Caco-2 (cell line): ENCODE results near the gene FOXP1. TPM values are rescaled to one million over a fixed set of nuclear protein-coding genes. Genes with fewer than 3 reads are reported as not detected.

Experiments used
- BruUV-seq: library from RNA; stranded (reverse); fragments of 400-500 nt; replicated peaks from 2 replicates; lab custom pipeline; 2021; lab: Mats Ljungman, UMichigan
- CTCF ChIA-PET: fragments of 300-600 bp; sonication (Branson Sonifier 250); formaldehyde crosslinking; loops from one replicate; lab custom pipeline; 2022; ENCODE audit warnings: antibody characterized with exemption; lab: Charles Lee
- POLR2A ChIA-PET: fragments of 300-600 bp; sonication (Branson Sonifier 250); formaldehyde crosslinking; loops from one replicate; lab custom pipeline; 2022; ENCODE audit warnings: antibody characterized with exemption; lab: Charles Lee
- DNase-seq, 2 experiments: peaks; one replicate each; pipeline versions ENCODE4 v3.0.0 to v3.0.0-alpha.2; 2020 to 2022
- H3K27me3 ChIP-seq: replicated peaks from 2 replicates; pipeline ENCODE4 v1.6.0; 2011; ENCODE audit warnings: low read length; ENCODE audit not compliant: control insufficient read depth, insufficient read depth
- H3K36me3 ChIP-seq: 2 replicates; pipeline ENCODE4 v1.5.1; 2011; ENCODE audit warnings: low read length; ENCODE audit not compliant: control insufficient read depth, insufficient read depth
- H3K4me1 ChIP-seq: fragments of 250-450 bp; sonication (Bioruptor Pico); 2 replicates; pipeline ENCODE4 v1.5.1; 2020; ENCODE audit warnings: mild to moderate bottlenecking
- H3K4me3 ChIP-seq: 2 replicates; pipeline ENCODE4 v1.5.1; 2011; ENCODE audit warnings: low read depth, mild to moderate bottlenecking, control low read depth, low read length
- H3K9me3 ChIP-seq: fragments of 250-450 bp; sonication (Bioruptor Pico); 2 replicates; pipeline ENCODE4 v1.5.1; 2020; ENCODE audit warnings: mild to moderate bottlenecking, moderate library complexity
- H3K27ac Mint-ChIP-seq: one replicate; pipeline ENCODE4 v1.8.0; 2022; ENCODE audit warnings: mixed read lengths; ENCODE audit not compliant: unreplicated experiment
- H3K27me3 Mint-ChIP-seq: one replicate; pipeline ENCODE4 v1.8.0; 2022; ENCODE audit warnings: mixed read lengths; ENCODE audit not compliant: insufficient read depth, unreplicated experiment
- H3K36me3 Mint-ChIP-seq: one replicate; pipeline ENCODE4 v1.8.0; 2022; ENCODE audit warnings: mild to moderate bottlenecking, mixed read lengths; ENCODE audit not compliant: insufficient read depth, unreplicated experiment
- H3K4me1 Mint-ChIP-seq: one replicate; pipeline ENCODE4 v1.8.0; 2022; ENCODE audit warnings: low read depth, mixed read lengths; ENCODE audit not compliant: unreplicated experiment
- H3K4me3 Mint-ChIP-seq: one replicate; pipeline ENCODE4 v1.8.0; 2022; ENCODE audit warnings: mild to moderate bottlenecking, moderate library complexity, mixed read lengths; ENCODE audit not compliant: unreplicated experiment
- H3K9me3 Mint-ChIP-seq: one replicate; pipeline ENCODE4 v1.8.0; 2022; ENCODE audit warnings: mixed read lengths; ENCODE audit not compliant: unreplicated experiment
- intact Hi-C: fragments of 100-400 bp; cut with micrococcal nuclease; formaldehyde crosslinking; loops from one replicate; pipeline ENCODE4 v1.10.0; 2022; ENCODE audit not compliant: unreplicated experiment
- total RNA-seq: library from RNA; stranded (reverse); gene quantifications from 2 replicates; pipeline ENCODE4 v1.2.3, GENCODE V29; 2022
- TF ChIP-seq, protein P1 (sequence below), 2 experiments: fragments of 200-600 bp in 1 of 2; IDR thresholded peaks; 1 replicate in 1 of 2; 2 replicates in 1 of 2; pipeline versions ENCODE4 v1.5.1 to v1.8.0; 2011 to 2022; ENCODE audit warnings: antibody characterized with exemption in 1 of 2, control low read depth in 1 of 2, inconsistent platforms in 1 of 2, low read depth in 1 of 2, low read length in 1 of 2, mild to moderate bottlenecking in 1 of 2, moderate library complexity in 1 of 2; ENCODE audit not compliant: insufficient read depth in 1 of 2, severe bottlenecking in 1 of 2, unreplicated experiment in 1 of 2

Gene FOXP1
- total RNA-seq, 1 experiment from 2014 or later = 131 TPM

DNA sequence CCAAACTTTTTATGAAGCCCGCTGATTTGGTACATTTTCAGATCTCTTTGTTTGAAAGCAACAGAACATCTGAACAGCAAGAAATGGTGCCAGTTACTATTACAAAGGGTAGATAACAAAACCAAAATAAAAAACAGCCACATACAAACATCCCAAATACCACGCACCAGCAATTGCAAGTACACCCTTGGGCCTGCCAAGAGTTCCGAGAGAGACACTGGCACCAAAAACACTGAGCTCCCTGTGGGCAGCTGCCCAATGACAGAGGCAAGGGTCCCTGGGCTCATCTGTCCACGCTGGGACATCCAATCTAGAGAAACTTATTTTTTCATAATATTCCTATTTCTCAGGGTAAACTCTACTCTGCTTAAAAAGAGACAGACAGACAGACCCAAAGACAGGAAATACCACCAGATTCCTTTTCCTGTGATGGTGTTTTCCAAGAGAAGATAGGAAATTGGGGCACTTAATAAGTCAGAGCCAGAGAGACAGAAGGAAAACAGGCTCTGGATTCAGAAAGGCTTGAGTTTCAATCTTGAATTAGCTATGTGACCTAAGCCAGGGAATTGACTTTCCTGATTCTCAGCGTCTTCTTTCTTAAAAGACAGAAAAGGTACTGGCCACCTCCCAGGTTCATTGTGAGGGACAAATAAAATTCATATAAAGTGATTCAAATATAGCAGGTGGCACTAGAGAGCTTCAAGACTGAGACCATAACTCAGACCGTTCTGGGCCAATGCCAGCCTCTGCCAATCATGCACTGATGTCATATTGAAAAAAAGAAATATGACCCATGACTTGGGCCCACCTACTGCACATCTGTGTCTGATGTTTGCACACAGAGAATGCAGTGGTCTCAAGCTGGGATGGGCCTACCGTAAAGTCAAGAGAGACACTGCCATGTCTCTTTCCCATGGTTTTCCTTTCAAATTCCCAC is 61.3 kb downstream of the FOXP1 start:
- H3K4me3 Mint-ChIP-seq = no peak overlapping the region

DNA sequence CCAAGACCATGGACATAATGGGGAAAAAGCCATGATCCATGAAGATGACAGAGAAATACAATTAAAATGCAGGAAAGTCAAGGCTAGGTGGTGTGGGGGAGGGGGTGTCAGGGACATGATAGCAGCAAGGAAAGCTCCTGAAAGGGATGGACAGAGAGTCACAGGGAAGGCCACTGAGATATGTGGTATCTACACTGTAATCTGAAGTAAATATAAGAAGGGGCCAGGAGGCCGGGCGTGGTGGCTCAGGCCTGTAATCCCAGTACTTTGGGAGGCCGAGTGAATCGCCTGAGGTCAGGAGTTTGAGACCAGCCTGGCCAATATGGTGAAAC is 62.5 kb downstream of the FOXP1 start:
- no peaks in the 10 kb centered on the region for H3K27me3 Mint-ChIP-seq
- no TSS peak for BruUV-seq
- no peak overlapping the region for H3K27ac Mint-ChIP-seq
- Histone ChIP-seq H3K9me3 (no peaks in the 10 kb centered on the region), H3K4me3 (no peak overlapping the region), H3K27me3 (no peaks in the 10 kb centered on the region), H3K36me3 (no peaks in the 10 kb centered on the region), H3K4me1 (peaks cover 26% of the 10 kb centered on the region)
- H3K4me1 Mint-ChIP-seq = peaks cover 22% of the 10 kb centered on the region
- ChIA-PET CTCF (no interaction called here), POLR2A (no interaction called here)
- no peak overlapping the region for H3K4me3 Mint-ChIP-seq
- TF ChIP-seq, protein P1, sequence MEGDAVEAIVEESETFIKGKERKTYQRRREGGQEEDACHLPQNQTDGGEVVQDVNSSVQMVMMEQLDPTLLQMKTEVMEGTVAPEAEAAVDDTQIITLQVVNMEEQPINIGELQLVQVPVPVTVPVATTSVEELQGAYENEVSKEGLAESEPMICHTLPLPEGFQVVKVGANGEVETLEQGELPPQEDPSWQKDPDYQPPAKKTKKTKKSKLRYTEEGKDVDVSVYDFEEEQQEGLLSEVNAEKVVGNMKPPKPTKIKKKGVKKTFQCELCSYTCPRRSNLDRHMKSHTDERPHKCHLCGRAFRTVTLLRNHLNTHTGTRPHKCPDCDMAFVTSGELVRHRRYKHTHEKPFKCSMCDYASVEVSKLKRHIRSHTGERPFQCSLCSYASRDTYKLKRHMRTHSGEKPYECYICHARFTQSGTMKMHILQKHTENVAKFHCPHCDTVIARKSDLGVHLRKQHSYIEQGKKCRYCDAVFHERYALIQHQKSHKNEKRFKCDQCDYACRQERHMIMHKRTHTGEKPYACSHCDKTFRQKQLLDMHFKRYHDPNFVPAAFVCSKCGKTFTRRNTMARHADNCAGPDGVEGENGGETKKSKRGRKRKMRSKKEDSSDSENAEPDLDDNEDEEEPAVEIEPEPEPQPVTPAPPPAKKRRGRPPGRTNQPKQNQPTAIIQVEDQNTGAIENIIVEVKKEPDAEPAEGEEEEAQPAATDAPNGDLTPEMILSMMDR (IDR thresholded peaks at IDR 0.05; ENCODE audit: insufficient read depth in 1 of 2, low read depth in 1 of 2, low read length in 1 of 2, severe bottlenecking in 1 of 2, unreplicated experiment in 1 of 2) = no peak
- H3K36me3 Mint-ChIP-seq = no peaks in the 10 kb centered on the region
- no peaks in the 10 kb centered on the region for H3K9me3 Mint-ChIP-seq
- DNase-seq = no peak
- intact Hi-C loops = no loop called here

More for the DNA sequence above, 61.3 kb downstream of the FOXP1 start:
- intact Hi-C loops = no loop called here
- H3K27me3 ChIP-seq = no peaks in the 10 kb centered on the region
- H3K4me3 ChIP-seq = no peak overlapping the region
- peaks cover 22% of the 10 kb centered on the region for H3K4me1 Mint-ChIP-seq
- H3K4me1 ChIP-seq = peaks cover 22% of the 10 kb centered on the region
- TF ChIP-seq, protein P1 (IDR thresholded peaks at IDR 0.05; ENCODE audit: insufficient read depth in 1 of 2, low read depth in 1 of 2, low read length in 1 of 2, severe bottlenecking in 1 of 2, unreplicated experiment in 1 of 2) = no peak
- no peaks in the 10 kb centered on the region for H3K36me3 ChIP-seq
- no peaks in the 10 kb centered on the region for H3K9me3 ChIP-seq
- no peaks in the 10 kb centered on the region for H3K27me3 Mint-ChIP-seq
- H3K9me3 Mint-ChIP-seq = no peaks in the 10 kb centered on the region
- no peaks in the 10 kb centered on the region for H3K36me3 Mint-ChIP-seq
- ChIA-PET CTCF (interaction anchor here (0.6 kb wide), 1 partner anchor 60 kb away, joined by 5 read pairs; no protein-coding TSS in a partner anchor), POLR2A (no interaction called here)
- no TSS peak for BruUV-seq
- no peak overlapping the region for H3K27ac Mint-ChIP-seq
- DNase-seq = no peak

DNA sequence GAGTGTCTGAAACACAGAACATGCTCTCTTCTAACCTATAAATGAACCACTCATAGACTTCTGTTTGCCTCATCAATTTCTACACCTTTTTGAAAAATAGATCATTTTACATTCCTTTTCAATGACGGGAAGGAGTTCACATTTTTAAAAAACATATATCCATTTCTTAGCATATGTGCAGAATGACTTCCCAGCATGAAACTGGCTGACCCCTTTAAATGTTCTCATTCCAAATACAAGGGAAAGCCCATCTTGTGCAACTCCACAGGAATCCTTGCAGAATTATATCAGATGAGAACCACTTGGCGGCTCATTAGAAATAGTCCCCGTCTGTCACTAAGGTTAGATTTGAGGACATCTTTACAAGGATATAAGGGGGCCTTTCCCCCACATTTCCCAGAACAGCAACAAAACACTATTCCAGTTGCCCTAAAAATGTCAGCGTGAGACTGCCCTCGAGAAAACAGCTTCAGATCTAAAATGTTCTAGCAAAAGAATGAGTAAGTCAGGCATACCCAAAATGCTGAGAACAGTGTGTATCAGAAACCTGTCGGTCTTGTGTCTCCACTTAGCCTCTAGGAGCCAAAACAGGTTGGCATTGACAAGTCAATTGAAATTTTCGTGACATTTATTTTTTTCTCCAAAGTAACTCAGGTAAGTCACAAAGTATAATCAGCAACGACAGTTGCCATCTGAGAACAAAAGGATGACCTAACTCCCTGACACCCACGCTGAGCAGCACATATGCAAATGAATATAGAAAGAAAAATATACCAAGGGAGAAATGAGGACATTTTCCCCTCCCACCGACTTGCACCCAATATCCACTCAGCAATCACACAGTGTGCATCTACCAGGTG is 63.1 kb downstream of the FOXP1 start:
- H3K27ac Mint-ChIP-seq = no peak overlapping the region

More for the DNA sequence above, 63.1 kb downstream of the FOXP1 start:
- Histone ChIP-seq H3K27me3 (no peaks in the 10 kb centered on the region), H3K36me3 (no peaks in the 10 kb centered on the region), H3K4me1 (peaks cover 32% of the 10 kb centered on the region), H3K4me3 (no peak overlapping the region), H3K9me3 (no peaks in the 10 kb centered on the region)
- no peak overlapping the region for H3K4me3 Mint-ChIP-seq
- intact Hi-C loops = no loop called here
- CTCF ChIA-PET = no interaction called here
- H3K36me3 Mint-ChIP-seq = no peaks in the 10 kb centered on the region
- POLR2A ChIA-PET = no interaction called here
- no peak for DNase-seq
- BruUV-seq = no TSS peak
- TF ChIP-seq, protein P1 (IDR thresholded peaks at IDR 0.05; ENCODE audit: insufficient read depth in 1 of 2, low read depth in 1 of 2, low read length in 1 of 2, severe bottlenecking in 1 of 2, unreplicated experiment in 1 of 2) = no peak
- peaks cover 22% of the 10 kb centered on the region for H3K4me1 Mint-ChIP-seq
- H3K9me3 Mint-ChIP-seq = no peaks in the 10 kb centered on the region
- H3K27me3 Mint-ChIP-seq = no peaks in the 10 kb centered on the region
